Neural cell (in vitro differentiated cells): ENCODE data around the gene B9D1.

ENCODE experiments used
- CTCF ChIP-seq: fragments of 450-650 bp; IDR thresholded peaks from 2 replicates; pipeline ENCODE4 v1.5.1; 2014; ENCODE audit warnings: antibody characterized with exemption, mild to moderate bottlenecking, moderate library complexity; ENCODE audit not compliant: poor library complexity, severe bottlenecking
- EZH2 ChIP-seq: fragments of 200-600, 300-800 bp; shearing (Covaris generic), sonication (generic); IDR thresholded peaks from 2 replicates; pipeline ENCODE4 v1.6.1; 2014; ENCODE audit warnings: antibody characterized with exemption, low read length, borderline replicate concordance, mild to moderate bottlenecking; ENCODE audit not compliant: insufficient read depth, poor library complexity, severe bottlenecking

- TF ChIP-seq CTCF (no peak), EZH2 (no peak)
These were observed 7.4 kb upstream of the B9D1 start for GRCh38 chr17:19369846-19370492.
